ENCODE results near the gene HAUS8.

Gene HAUS8

DNA sequence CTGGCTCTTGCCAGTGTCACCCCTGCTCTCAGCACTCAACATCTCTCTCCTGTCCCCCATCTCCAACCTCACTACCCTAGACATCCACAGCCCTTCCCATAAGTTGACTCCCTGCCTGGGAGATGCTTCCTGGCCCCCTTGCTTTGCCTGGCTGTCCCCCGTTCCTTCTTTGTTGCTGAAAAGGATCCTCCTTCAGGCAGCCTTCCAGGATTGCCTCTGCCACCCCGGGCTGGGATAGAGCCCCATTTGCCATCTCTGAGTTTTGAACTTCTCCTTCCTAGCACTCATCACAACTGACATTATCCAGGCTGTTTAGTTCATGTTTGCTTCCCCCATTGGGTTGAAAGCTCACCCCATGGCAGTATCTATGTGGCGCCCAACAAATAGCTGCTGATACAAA lies 68.7 kb downstream of the HAUS8 start:
- TF ChIP-seq, protein P1, sequence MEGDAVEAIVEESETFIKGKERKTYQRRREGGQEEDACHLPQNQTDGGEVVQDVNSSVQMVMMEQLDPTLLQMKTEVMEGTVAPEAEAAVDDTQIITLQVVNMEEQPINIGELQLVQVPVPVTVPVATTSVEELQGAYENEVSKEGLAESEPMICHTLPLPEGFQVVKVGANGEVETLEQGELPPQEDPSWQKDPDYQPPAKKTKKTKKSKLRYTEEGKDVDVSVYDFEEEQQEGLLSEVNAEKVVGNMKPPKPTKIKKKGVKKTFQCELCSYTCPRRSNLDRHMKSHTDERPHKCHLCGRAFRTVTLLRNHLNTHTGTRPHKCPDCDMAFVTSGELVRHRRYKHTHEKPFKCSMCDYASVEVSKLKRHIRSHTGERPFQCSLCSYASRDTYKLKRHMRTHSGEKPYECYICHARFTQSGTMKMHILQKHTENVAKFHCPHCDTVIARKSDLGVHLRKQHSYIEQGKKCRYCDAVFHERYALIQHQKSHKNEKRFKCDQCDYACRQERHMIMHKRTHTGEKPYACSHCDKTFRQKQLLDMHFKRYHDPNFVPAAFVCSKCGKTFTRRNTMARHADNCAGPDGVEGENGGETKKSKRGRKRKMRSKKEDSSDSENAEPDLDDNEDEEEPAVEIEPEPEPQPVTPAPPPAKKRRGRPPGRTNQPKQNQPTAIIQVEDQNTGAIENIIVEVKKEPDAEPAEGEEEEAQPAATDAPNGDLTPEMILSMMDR (IDR thresholded peaks at IDR 0.05; ENCODE audit: low read depth, low read length) = no peak
- no peak for DNase-seq (ENCODE audit: extremely low read depth, low read depth)

DNA sequence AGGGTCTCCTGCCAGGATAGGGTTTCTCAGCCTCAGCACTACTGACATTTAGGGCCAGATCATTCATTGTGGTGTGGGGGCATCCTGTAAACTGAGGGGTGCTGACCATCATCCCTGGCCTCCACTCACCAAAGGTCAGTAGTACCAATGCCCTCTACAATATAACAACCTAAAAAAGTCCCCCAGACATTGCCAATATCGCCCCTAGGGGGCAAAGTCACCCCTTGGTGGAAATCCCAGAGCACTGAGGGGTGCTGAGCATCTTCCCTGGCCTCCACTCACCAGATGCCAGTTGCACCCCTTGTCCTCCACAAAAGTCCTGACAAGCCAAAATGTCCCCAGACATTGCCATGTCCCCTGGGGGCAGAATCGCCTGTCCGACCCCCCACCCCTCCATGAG lies 70.3 kb downstream of the HAUS8 start:
- TF ChIP-seq, protein P1 (IDR thresholded peaks at IDR 0.05; ENCODE audit: low read depth, low read length) = no peak
- DNase-seq (ENCODE audit: extremely low read depth, low read depth) = no peak

DNA sequence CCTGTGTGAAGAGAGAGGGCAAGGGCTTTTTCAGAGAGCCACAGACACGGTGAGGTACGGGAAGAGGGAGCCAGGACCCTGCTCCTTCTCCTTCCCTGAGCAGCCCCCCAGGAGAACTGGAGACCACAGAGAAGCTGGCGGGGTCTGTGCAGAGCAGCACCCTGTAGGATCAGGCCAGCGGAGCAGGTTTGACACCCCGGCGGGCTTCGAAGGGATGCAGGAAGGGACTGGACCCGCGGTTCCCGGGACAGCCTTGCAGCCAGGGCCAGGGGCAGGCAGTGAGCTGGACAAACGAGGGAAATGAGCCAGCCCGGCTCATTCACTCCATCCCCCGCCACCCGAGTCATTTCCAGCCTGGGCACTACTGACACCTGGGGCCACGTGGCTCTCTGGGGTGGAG lies 70.9 kb downstream of the HAUS8 start:
- TF ChIP-seq, protein P1 (IDR thresholded peaks at IDR 0.05; ENCODE audit: low read depth, low read length) = no peak
- DNase-seq (ENCODE audit: extremely low read depth, low read depth) = no peak

DNA sequence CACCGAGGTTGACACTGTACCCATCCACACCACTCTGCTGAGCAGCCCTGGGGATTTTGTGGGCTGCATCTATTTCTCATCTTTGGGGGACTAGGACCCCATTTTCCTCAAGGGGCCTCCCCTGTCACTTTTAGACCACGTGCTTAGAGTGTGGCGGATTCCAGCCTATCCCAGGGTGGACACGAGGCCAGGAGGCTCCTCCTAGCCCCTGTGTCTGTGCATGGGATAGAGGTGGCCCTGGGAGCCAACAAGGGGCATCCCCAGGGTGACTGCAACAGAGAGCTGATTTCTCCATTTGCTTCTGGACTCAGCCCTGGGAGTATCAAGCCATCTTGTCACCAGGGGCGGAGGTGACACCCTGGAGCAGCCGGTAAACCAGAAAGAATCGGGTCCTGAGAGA lies 72.8 kb downstream of the HAUS8 start:
- TF ChIP-seq, protein P1 (IDR thresholded peaks at IDR 0.05; ENCODE audit: low read depth, low read length) = no peak
- DNase-seq (ENCODE audit: extremely low read depth, low read depth) = no peak

DNA sequence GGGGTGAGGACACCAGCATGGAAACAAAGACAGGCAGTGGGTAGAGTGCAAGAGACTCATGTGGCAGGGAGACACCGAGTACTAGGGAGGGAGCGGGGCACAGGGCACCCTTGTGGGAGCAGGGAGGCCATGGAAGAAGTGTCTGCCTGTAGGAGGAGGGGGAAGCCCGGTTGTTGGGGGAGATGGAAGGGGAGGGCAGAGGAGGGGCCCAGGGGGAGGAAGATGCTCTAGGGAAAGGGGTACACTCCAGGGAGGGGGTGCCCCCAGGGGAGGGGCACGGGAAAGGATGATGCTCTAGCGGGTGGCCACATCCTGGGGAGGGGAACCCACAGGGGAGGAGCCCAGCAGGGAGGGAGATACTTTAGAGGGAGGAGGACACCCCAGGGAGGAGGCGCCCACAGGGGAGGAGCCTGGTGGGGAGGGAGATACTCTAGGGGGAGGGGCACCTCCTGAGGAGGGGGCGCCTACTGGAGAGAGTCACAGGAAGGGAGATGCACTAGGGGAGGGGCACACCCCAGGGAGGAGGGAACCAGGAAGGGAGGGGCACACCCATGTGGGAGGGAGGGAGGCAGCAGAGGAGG lies 73.6 kb downstream of the HAUS8 start:
- DNase-seq (ENCODE audit: extremely low read depth, low read depth) = no peak
- TF ChIP-seq, protein P1 (IDR thresholded peaks at IDR 0.05; ENCODE audit: low read depth, low read length) = no peak

Data from AG09319 (cell line).